GM18505 (cell line): Measurements from ENCODE around the gene FAAP100.

Source experiments
- ATAC-seq: cut with Tn5 transposase; IDR thresholded peaks from one replicate; pipeline ENCODE4 v1.9.1; 2021; ENCODE audit not compliant: unreplicated experiment
- POLR2A ChIP-seq: IDR thresholded peaks from 4 replicates; pipeline ENCODE4 v1.6.1; 2011; ENCODE audit warnings: borderline replicate concordance; ENCODE audit not compliant: insufficient read depth, insufficient read length; ENCODE audit errors: extremely low read depth

FAAP100 gene

DNA sequence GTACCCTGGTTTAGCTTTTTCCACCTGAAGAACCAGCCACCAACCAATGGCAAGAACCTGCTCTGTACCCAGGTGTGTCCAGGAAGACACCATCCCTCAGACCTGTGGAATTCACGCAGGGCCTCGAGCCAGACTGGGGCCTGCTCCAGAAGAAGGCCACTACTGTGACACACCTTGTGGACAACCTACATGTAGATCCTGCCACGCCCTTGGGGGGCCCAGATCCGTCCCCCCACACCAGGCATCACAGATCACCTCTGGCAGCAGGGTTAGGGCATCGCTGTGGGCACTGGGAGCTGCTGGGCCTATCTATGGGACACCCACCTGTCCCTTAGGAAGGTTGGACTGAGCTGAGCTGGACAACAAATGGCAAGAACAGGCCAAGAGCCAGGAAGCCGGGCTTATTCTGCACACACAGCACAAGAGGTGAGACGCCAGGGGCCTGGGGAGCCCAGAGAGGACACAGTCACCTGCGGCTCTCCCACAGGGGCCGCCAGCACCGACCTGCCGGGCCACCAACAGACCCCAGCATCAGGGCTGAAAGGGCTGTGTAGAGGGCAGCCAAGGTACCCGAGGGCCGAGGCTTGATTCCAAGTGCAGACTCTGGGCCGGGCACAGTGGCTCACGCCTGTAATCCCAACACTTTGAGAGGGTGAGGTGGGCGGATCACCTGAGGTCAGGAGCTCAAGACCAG lies 7.7 kb downstream of the FAAP100 start:
- no peak for TF ChIP-seq POLR2A
- ATAC-seq, result no peak

DNA sequence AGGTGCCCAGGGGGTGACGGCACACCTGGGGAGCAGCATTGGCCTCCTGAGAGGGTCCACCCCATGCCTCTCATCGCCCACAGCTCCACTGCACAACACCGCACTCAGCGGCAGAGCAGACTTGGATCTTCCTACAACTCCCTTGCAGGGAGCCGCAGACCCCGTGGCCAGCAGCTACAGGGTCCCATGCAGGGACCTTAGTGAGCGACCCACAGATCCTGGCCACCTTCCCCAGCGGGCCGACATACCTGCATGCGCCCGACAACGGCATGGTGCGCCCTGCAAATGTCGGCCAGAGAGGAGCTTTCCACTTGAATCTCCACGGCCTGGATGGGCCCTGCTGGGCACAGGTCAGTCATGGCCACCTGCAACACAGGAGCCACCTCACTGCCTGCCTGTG lies 8.4 kb downstream of the FAAP100 start:
- no peak for ATAC-seq
- no peak for TF ChIP-seq POLR2A

DNA sequence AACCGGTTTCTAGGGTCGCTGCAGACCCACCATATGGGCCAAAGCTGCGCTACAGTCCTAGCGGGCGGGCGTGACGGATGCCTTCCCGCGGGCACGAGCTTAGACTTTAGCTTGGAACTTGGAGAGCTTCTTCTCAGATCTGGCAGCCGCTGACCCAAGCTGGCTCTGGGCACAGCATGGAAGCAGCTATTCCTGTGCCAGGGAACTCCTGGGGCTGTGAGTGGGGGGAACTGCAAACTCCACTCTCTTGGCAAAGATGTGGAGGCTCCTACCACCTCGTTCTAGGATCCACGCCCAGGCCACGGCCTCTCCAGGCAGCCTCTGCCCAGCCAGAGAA lies 8.8 kb downstream of the FAAP100 start:
- no peak for ATAC-seq
- no peak for TF ChIP-seq POLR2A

DNA sequence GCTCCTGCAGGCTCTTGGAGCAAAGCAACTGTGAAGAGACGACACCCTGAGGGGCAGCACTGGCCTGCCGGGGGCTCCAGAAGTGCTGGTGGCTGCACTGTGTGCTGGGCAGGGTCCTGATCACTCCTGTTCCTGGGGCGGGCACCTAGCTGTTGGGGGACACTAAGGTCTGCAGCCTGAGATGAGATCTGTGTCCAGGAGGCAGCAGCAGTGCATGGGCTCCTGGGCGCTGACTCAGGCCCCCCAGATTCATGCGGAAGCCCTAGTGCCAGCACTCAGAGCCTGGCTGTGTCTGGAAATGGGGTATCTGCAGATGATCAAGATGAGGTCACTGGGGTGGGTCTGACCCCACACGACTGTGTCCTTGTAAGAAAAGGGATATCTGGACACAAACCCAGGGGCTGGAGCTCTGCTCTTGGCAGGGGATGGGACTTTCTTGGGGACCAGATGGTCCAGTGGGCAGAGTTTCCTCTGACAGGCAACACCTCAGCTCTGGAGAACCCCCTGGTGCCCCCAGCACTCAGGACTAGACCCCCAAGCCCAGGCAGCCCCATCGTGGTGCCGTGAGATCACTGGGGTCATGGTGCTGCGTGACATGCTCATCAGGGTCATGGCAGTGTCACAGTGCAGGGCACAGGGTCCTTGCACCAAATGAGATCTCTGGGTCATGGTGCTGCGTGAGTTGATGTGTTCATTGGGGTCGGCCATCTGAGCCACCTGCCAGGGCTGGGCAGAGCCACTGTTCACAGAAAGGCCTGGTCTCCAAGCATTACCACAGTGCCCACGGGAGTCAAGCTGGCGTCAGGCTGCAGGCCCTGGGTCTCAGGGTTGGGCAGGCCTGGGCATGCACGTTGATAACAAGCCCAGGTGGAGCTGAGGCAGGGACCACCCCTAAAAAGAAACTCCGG lies 9.5 kb downstream of the FAAP100 start:
- no peak for TF ChIP-seq POLR2A
- no peak for ATAC-seq

DNA sequence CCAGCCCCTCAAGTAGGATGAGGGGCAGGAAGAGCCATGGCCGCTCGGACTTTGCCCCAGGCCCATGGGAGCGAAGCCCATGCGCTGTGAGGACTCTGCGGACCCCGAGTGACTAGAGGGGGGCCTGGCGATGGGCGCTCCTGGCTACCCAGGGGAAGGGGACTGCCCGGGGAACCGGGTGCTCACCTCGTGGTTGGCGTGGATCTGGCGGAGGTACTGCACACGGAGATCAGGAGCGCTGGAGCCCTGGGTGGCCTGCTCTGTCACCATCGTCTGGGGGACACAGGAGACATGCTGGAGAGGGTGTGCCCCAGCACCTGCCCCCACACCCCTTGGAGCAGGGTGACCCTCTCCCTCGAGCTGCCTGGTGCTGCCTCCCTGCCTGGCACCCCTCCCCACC lies 11.0 kb downstream of the FAAP100 start:
- TF ChIP-seq POLR2A, result no peak
- no peak for ATAC-seq

DNA sequence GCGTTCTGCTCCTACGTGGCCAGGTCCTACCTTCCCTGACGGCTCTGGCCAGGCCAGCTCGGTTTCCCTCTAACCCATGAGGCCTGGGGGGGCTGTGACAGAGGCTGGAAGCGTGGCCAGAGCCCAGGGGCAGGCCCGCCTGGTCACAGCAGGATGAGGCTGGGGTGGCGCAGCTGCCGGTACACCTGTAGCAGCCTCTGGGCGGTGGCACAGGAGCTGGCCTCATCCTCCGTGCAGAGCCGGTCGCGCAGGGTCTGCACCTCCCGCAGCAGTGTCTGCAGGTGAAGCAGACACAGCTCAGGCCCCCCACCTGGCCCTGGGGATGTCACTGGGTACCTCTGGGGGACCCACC lies 11.5 kb downstream of the FAAP100 start:
- ATAC-seq, result no peak
- no peak for TF ChIP-seq POLR2A

DNA sequence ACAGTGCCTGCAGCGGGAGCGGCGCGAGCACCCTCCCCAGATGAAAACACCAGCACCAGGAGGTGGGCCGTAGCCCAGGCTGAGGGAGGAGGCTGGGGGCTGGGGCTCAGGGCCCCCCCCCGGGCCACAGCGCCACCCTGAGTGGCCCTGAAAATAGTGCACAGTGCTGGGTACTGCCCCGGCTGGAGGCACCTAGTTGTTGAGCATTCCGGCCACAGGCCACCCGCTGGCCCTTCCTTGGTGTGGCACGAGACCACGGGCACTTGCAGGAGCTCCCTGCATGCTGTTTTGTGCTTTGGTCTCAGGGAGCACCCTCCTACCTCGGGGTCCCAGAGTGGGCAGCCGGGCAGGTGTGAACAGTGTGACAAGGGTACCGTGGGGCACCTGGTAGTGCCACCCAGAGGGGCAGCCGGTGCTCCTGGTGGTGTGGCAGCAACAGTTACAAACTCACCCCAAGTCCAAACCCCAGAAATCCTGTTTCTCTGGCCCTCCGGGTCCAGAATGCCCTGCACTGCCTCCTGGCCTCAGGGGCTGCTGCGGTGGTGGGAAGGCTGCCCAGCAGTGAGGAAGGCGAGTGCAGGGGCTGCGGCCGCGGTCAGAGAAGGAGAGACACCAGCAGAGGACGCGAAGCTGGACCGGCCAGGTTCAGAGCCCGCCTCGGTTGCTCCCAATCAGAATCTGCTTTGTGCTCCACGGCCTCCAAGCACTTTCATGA lies 12.0 kb downstream of the FAAP100 start:
- peak; percentile 26 for TF ChIP-seq POLR2A
- ATAC-seq, result no peak

DNA sequence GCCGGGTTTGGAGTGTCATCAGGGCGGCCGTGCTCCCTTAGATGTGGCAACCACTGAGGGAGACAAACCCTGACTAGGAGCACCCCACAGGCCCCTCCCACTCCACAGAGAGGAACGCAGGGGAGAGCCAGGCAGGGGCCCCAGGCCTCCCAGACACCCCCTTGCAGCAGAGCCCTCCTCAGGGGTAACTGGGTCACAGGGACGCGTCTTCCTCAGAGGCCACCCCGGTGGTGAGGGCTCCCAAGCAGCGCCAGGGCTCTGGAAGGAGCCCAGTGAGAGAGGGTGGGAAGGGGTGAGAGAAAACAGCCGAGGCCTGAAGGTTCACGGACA lies 12.6 kb downstream of the FAAP100 start:
- ATAC-seq, result no peak
- no peak for TF ChIP-seq POLR2A

DNA sequence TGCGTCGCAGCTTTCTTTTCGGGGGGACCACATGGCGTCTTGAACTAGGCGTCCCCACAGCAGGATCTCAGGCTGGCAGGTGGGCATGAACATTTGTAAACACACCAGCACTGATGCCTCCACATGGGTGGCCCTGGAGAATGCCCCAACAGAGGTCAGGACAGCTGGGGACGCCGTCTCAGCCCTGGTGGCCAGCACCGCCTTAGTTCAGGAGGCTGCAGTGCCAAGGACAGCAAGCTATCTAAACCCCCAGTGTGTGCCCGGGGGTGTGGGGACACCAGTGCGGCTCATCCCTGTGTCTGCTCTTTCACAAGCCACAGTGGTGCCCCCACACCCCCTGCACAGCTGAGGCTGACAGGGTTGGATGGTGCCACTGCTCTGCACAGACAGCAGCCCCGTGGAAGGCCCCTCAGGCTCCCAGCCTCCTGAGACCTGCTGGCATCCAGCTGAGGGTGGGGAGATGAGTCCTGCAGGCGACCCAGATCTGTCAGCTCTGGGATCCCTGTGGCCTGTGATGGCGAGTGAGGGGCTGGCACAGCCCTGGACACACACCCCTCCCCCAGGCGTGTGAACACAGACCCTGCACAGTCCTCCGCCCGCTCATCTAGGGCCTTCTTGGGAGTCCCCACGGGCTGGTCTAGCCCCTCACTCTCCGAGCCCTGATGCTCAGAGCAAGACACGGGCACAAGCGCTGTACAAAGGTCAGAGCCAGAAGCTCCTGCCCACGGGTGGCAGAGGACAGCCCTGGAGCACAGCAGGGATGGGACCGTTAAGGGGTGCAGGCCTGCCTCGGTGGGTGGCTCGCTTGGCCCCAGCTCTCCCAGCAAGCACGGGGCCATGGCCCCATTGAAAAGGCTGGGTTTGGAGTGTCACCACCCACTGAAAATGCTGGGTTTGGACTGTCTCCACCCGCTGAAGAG lies 13.2 kb downstream of the FAAP100 start:
- ATAC-seq, result no peak
- TF ChIP-seq POLR2A, result no peak

DNA sequence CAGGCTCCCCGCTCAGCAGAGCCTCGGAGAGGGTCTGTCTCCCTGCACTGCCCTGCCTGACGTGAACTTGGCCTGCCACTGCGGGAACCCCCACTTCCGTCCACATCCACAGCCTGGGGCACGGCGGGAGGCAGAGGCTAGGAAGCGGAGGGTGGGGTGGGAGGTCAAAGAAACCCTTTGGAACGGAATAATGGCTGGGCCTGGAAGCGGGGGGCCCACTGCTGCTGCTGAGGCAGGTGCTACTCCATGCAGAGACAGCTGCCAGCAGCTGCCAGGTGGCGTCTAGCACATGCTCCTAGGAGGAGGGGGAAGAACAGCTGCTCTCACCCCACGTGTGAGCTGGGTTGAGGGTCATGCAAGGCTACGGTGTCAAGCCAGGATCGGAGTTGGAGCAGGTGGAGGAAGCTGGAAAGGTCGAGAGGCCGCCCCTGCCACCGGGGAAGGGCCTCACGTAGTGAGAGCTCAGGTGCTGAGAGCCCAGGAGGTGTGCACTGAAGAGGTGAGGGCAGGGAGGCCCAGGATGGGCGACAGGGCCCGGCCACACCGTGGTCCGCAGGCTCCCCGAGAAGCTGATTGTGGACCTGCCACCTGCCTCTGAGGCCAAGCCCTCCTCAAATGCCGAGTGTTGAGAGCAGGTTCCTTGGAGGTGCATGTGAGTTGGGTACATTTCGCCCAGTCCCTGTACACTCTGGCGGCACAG lies 14.1 kb downstream of the FAAP100 start:
- no peak for TF ChIP-seq POLR2A
- no peak for ATAC-seq

DNA sequence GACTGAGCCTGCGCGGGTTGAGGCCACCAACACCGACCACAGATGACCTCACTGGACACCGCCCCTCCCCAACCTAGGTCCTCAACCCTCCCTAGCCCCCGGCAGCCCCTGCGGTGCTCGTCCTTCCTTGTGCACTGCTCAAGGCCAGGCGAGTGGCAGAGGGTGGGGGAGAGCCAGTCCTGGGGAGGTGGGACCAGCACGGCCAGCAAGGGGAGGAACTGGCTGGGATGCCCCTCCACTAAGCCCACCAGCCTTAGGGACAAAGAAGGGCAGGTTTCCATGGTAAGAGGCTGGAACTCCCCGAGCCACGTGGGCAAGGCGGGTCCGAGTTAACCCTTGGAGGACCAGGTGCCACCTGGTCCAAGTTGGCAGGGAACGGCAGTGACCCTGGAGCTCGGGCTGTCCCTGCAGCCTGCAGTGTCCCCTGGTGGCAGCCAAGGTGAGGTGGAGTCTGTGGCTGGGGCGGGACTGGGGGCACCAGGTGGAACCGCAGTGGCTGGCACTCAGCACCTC lies 14.8 kb downstream of the FAAP100 start:
- ATAC-seq, result no peak
- no peak for TF ChIP-seq POLR2A

DNA sequence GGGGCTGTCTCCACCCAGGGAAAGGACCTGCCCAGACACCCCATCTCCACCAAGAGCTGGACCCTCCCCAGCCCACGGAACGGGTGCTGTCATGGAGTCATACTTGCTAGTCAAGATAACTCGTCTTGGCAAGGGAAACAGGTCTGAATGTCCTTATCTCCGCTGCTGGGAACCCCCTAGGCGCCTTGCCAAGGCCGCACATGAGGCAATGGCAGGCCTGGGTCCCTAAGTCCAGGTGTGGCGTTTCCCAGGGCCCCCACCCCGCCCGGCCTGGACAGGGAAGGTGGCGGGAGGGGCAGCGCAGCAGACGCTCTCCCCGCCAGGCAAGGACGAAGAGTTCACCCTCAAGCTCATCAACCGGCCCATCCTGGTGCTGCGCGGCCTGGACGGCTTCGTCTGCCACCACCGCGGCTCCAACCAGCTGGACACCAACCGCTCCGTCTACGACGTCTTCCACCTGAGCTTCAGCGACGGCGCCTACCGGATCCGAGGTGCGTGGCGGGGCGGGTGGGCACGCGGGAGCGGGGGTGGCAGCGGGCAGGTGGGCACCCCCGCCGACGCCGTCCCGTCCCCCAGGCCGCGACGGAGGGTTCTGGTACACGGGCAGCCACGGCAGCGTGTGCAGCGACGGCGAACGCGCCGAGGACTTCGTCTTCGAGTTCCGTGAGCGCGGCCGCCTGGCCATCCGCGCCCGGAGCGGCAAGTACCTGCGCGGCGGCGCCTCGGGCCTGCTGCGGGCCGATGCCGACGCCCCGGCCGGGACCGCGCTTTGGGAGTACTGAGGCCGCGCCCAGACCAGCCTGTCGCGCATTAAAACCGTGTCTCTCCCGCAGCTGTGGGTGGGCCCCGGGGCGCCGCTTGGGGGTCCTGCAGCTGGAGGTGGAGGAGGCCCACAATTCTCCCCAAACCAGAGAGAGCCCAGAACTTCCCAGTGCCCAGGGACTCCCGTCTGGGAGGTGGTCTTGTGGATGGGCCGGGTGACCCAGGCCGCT lies 15.6 kb downstream of the FAAP100 start:
- ATAC-seq, result no peak
- no peak for TF ChIP-seq POLR2A
